ENCODE measurements around the gene PNLIPRP3.
A peak's percentile ranks its signal among the peaks of the same experiment; 100 is the strongest.

Gene PNLIPRP3

GRCh38 chr10:116526219-116526618 lies 98.6 kb downstream of the PNLIPRP3 start:
- Histone ChIP-seq H3K36me3 (ENCODE audit: low read depth) (no peaks in the 10 kb centered on the region), H3K4me3 (ENCODE audit: severe bottlenecking) (no peak overlapping the region), H3K27ac (ENCODE audit: poor library complexity, severe bottlenecking) (no peak overlapping the region), H3K9me3 (ENCODE audit: severe bottlenecking) (no peaks in the 10 kb centered on the region), H3K27me3 (ENCODE audit: insufficient read depth, poor library complexity, severe bottlenecking) (no peaks in the 10 kb centered on the region), H3K4me1 (ENCODE audit: insufficient read depth, poor library complexity, severe bottlenecking) (peaks cover 6% of the 10 kb centered on the region)
- no peak for TF ChIP-seq CTCF (IDR thresholded peaks at IDR 0.05; ENCODE audit: poor library complexity, severe bottlenecking)
- DNase-seq (ENCODE audit: low spot score) (no peak), ATAC-seq (ENCODE audit: low read depth) (peak; percentile 66)
